ENCODE measurements around the gene CCSER1.

The CCSER1 gene

GRCh38 chr4:90146306-90146705, 19.1 kb downstream of the CCSER1 start:
- ATAC-seq (ENCODE audit: insufficient read depth, low read depth) = no peak
- TF ChIP-seq CTCF (IDR thresholded peaks at IDR 0.05; ENCODE audit: borderline replicate concordance, extremely low read depth, low read length, poor library complexity, severe bottlenecking) (no peak), EZH2 (IDR thresholded peaks at IDR 0.05; ENCODE audit: borderline replicate concordance, low read depth, low read length, severe bottlenecking) (no peak)
- no peaks in the 10 kb centered on the region for H3K4me1 ChIP-seq (ENCODE audit: insufficient read depth, low read length)
- H3K4me3 ChIP-seq (ENCODE audit: low read depth in 1 of 2, low read length in 2 of 2) = no peak overlapping the region
- no peak overlapping the region for H2AFZ ChIP-seq (ENCODE audit: low read depth, low read length)
- DNase-seq = no peak
- no peaks in the 10 kb centered on the region for H3K27me3 ChIP-seq (ENCODE audit: insufficient read depth, low read length, poor library complexity)
- H3K27ac ChIP-seq (ENCODE audit: low read length) = no peak overlapping the region
- H3K79me2 ChIP-seq (ENCODE audit: insufficient read depth, low read length) = no peaks in the 10 kb centered on the region
- H3K9ac ChIP-seq (ENCODE audit: low read depth, low read length) = no peak overlapping the region
- no peaks in the 10 kb centered on the region for H3K9me3 ChIP-seq (ENCODE audit: insufficient read depth, low read length, severe bottlenecking)
- no peak overlapping the region for H3K4me2 ChIP-seq (ENCODE audit: insufficient read depth, low read length)
- no peaks in the 10 kb centered on the region for H4K20me1 ChIP-seq (ENCODE audit: insufficient read depth, low read length)
- H3K36me3 ChIP-seq (ENCODE audit: insufficient read depth, low read length) = no peaks in the 10 kb centered on the region

GRCh38 chr4:90148574-90149148, 21.5 kb downstream of the CCSER1 start:
- DNase-seq = no peak
- TF ChIP-seq EZH2 (IDR thresholded peaks at IDR 0.05; ENCODE audit: borderline replicate concordance, low read depth, low read length, severe bottlenecking) (no peak), CTCF (IDR thresholded peaks at IDR 0.05; ENCODE audit: borderline replicate concordance, extremely low read depth, low read length, poor library complexity, severe bottlenecking) (no peak)

GRCh38 chr4:90152024-90152423, 24.8 kb downstream of the CCSER1 start:
- no peaks in the 10 kb centered on the region for H3K4me1 ChIP-seq (ENCODE audit: insufficient read depth, low read length)
- H3K9ac ChIP-seq (ENCODE audit: low read depth, low read length) = no peak overlapping the region
- no peak for ATAC-seq (ENCODE audit: insufficient read depth, low read depth)
- no peak overlapping the region for H3K4me2 ChIP-seq (ENCODE audit: insufficient read depth, low read length)
- no peak overlapping the region for H3K27ac ChIP-seq (ENCODE audit: low read length)
- TF ChIP-seq CTCF (IDR thresholded peaks at IDR 0.05; ENCODE audit: borderline replicate concordance, extremely low read depth, low read length, poor library complexity, severe bottlenecking) (no peak), EZH2 (IDR thresholded peaks at IDR 0.05; ENCODE audit: borderline replicate concordance, low read depth, low read length, severe bottlenecking) (no peak)
- no peaks in the 10 kb centered on the region for H4K20me1 ChIP-seq (ENCODE audit: insufficient read depth, low read length)
- no peaks in the 10 kb centered on the region for H3K79me2 ChIP-seq (ENCODE audit: insufficient read depth, low read length)
- H3K27me3 ChIP-seq (ENCODE audit: insufficient read depth, low read length, poor library complexity) = no peaks in the 10 kb centered on the region
- H3K4me3 ChIP-seq (ENCODE audit: low read depth in 1 of 2, low read length in 2 of 2) = no peak overlapping the region
- no peak for DNase-seq
- no peaks in the 10 kb centered on the region for H3K9me3 ChIP-seq (ENCODE audit: insufficient read depth, low read length, severe bottlenecking)
- no peak overlapping the region for H2AFZ ChIP-seq (ENCODE audit: low read depth, low read length)
- no peaks in the 10 kb centered on the region for H3K36me3 ChIP-seq (ENCODE audit: insufficient read depth, low read length)

More at GRCh38 chr4:90148574-90149148, 21.5 kb downstream of the CCSER1 start:
- Histone ChIP-seq H3K27ac (ENCODE audit: low read length) (no peak overlapping the region), H3K27me3 (ENCODE audit: insufficient read depth, low read length, poor library complexity) (no peaks in the 10 kb centered on the region), H3K79me2 (ENCODE audit: insufficient read depth, low read length) (no peaks in the 10 kb centered on the region), H3K4me3 (ENCODE audit: low read depth in 1 of 2, low read length in 2 of 2) (no peak overlapping the region), H2AFZ (ENCODE audit: low read depth, low read length) (no peak overlapping the region), H3K36me3 (ENCODE audit: insufficient read depth, low read length) (no peaks in the 10 kb centered on the region), H3K9ac (ENCODE audit: low read depth, low read length) (no peak overlapping the region), H3K4me2 (ENCODE audit: insufficient read depth, low read length) (no peak overlapping the region), H3K9me3 (ENCODE audit: insufficient read depth, low read length, severe bottlenecking) (no peaks in the 10 kb centered on the region), H3K4me1 (ENCODE audit: insufficient read depth, low read length) (no peaks in the 10 kb centered on the region), H4K20me1 (ENCODE audit: insufficient read depth, low read length) (no peaks in the 10 kb centered on the region)
- ATAC-seq (ENCODE audit: insufficient read depth, low read depth) = no peak
